ENCODE data around the gene MORN1.

MORN1 gene

DNA sequence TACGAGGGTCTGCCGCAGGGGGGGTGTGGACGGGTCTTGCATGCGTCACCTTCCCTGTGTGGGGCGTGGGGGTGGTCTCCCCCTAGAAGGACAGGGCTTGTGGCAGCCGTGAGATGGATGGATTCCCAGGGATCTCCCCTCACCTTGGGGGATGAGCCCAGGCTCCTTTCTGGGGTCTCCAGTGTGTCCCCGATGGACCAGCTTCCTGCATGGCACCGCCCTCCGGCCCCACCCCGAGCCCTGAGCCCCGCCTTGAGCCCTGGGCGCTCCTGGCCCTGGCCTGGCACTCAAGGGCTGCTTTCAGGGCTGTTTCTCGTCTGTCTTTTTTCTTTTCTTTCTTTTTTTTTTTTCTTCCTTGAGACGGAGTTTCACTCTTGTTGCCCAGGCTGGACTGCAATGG lies 103.7 kb downstream of the MORN1 start:
- no peak for DNase-seq

DNA sequence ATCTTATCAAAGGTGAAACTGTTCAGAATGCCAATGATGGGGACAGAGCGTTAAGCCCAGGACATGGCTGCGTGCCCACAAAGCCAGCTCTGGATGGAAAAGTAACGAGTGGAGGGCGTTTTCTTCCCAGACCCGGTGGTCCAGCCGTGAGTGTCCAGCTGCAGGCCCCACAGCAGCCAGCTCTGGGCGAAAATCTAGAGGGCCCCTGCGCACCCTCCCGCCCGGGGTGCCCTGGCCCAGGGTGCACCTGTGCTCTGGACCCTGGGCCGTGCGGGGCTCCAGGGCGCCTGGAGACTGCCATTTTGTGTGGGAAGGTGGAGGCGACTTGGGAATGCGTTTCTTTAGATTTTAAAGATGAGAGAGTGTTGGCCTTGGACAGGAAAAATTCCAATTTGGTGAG lies 104.4 kb downstream of the MORN1 start:
- no peak for DNase-seq

DNA sequence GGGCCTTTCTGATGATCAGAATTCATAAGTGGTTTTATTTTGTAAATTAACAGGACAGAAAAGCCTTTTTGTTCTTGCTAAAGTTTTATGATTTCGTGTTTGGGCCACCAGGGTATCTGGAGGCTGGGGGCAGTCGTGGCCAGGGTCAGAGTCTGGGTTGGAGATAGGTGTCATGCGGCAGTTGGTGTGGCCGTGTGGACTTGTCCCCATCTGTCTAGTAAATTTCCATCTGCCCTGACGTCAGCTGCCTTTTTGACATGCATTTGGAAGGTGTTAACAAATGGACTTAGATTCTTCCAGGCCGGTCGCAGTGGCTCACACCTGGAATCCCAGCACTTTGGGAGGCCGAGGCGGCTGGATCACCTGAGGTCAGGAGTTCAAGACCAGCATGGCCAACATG lies 106.4 kb downstream of the MORN1 start:
- DNase-seq = no peak

DNA sequence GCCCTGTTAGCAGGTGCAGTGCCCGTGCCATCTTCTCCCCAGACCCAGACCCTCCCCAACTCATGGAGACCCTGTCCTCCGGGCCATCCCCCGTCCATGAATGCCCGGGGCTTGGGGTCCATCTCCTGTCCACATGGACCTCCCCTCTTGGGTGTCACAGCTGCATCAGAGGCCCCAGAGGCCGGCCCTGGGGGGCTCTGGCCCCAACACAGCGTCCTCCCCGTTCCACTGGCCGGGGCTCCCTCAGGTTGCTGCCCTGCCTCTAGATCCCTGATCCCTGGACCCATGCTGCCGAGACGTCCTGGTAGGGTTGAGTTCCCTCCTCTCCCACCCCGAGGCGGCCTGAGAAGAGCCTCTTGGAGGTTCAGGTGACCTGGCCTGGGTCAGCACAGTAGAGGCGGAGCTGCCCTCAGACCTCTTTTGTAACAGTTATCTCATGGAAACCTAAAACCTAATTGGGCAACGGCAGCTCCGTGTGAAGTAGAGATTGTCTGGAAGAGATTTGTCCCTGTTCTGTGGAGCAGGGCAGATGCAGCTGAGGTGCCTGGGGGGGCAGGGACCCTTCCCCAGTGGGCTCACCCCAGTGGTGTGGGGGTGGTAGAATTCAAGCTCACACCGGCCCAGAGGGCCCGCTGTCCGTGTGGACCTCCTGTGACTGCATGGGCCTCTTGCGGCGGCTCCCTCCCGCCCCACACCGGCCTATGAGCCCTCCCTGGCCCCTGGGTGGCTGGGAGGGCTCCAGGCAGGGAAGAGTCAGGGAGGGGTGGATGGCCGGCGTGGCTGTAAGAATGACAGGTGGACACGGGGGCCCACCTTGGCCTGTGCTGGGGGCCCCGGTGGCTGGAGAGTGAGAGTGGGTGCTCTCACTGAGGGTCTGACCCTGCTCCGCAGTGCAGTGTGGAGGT lies 107.1 kb downstream of the MORN1 start:
- DNase-seq = no peak

DNA sequence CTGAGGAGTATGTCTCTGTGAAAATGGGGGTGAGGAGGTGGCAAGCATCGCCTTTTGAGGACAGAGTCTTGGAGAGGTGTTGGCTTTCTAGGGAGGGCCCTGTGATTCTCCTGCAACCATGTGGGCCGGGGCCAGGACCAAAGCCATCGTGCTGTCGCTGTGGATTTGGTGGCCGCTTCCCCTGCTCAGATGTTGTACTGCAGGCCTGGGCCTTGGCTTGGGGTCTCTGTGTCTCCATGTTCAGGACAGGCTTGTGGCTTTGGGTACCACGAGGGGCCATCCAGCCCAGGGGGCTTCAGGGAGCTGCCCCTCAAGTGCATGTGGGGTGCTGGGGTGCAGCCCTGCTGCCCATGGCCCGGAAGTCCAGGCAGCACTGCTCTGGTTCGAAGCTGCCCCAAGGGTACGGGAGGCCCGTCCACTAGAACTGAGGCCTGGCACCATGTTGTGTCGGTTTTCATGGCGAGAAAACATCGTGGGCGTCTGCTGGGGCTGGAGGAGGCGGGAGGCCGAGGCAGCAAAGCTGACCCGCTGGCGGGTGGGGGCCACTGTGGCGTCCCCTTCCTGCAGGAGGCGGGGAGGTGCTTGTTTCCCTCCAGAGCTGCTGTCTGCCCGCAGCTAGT lies 107.9 kb downstream of the MORN1 start:
- no peak for DNase-seq

DNA sequence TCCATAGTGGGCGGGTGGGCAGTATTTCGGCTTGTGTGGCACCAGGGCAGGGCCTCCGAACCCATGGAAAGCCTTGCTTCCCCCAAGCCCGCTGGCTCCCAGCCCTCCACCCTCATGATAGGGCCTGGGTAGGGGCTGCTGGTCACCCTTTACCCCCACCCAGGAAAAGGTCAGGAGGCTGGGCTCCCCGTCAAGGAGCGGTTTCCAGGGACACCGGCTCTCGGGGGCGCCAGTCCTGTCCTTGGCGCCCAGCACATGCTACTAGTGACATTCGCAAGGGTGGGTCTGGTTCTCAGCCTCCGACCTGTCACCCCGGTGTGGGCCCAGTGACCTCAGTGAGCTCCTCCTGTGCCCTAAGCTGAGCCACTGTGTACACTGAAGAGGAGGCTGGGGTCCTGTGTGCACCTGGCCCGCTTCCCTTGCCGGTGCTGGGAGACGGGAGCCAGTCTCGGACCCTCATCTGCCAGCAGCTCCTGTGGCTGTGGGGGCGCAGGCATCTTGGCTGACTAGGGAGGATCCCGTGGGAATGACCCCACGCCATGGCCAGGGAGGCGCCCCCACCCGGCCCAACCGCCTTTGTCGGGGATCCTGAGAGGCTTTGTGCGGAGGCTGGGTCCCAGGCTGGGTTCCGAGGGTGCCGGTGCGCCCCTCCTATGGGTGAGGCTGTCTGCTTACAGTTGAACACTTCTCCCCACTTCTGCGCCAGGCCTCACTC lies 108.6 kb downstream of the MORN1 start:
- DNase-seq = no peak

DNA sequence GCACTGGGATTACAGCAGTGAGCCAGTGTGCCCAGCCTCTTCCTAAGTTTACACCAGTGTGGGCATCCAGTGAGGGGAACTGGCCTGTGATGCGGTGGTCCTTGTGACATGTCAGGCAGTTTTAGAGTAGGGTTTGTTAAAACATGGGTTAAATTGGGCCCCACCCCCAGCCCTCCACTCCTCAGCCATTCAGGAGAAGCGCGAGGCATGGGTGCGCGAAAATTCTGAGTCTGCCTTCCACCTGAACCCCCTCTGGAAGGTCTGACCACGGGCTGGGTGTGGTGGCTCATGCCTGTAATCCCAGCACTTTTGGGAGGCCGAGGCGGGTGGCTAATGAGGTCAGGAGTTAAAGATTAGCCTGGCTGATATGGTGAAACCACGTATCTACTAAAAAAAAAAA lies 111.5 kb downstream of the MORN1 start:
- DNase-seq = no peak

DNA sequence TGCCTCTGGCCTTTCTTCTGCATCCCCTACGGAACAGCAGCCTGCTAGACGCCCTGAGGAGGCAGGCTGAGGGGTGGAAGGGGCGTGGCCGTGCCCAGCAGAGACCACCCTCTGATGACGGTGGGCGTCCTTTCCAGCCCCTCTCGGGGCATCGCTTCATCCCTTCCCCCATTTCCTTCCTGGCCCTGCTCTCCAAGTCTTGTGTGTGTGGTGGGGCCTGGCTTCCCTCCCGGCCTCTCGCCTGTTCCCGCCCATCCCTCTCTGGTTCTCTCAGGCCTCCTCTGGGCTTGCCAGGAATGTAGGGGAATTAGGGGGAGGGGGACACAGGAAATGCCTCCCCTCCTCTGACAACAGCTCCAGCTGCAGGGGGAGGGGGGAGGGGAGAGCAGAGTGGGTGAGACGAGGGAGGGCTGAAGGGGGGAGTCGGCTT lies 112.1 kb downstream of the MORN1 start:
- DNase-seq = no peak

DNA sequence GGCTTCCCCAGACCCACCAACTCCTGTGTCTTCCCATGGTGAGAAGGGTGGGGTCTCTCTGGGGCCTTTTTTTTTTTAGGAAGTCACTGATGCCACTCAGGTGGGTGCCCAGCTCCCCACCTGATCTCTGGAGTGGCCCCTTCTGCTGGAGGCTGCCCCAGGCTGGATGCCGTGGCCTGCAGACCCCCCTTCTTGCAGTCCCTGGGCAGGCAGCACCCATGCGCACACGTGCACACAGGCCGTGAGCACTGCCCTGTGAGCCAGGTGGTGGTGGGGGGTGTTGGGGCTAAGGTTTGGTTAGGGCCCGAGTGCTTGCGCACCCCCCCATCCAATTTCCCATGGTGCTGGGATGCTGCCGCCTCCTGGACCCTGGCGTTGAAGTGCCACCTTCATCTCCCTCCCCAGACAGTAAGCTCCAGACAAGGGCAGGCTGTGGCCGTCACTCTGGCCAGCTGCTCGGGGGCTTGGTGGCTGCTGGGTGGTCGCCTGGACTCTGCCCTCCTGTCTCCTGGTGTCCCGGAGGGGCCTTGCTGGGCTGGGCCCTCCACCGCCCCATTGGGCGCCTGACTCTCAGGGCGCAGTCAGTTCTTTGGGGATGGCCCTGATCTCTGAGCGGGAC lies 112.7 kb downstream of the MORN1 start:
- no peak for DNase-seq

DNA sequence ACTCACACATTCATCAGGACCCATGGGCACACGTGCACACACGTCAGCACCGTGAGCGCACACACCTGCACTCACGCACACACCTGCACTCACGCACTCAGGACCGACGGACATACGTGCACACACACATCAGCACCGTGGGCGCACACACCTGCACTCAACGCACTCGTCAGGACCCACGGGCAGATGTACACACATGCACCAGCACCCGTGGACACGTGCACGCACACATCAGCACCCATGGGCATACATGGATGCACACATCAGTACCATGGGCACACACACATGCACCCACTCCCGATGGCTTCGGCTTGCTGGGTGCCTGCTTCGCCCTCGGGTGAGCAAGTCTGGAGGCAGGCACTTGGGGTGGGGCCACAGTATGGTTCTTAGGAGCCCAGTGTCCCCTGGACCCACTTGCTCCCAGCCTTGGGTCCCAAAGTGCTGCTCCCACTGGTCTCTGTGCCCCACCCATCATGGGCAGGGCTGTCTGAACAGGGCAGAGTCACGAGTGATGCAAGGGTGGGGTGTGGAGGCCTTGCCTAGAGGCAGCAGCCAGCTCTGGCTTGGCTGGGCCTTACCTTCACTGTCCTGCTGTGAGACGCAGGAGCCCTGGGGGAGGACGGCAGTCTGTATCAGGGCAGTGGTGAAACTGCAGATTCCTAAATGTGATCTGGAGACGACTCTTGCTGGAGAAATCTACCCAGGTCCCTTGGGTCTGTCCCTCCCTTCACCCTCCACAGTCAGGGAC lies 113.4 kb downstream of the MORN1 start:
- DNase-seq = no peak

DNA sequence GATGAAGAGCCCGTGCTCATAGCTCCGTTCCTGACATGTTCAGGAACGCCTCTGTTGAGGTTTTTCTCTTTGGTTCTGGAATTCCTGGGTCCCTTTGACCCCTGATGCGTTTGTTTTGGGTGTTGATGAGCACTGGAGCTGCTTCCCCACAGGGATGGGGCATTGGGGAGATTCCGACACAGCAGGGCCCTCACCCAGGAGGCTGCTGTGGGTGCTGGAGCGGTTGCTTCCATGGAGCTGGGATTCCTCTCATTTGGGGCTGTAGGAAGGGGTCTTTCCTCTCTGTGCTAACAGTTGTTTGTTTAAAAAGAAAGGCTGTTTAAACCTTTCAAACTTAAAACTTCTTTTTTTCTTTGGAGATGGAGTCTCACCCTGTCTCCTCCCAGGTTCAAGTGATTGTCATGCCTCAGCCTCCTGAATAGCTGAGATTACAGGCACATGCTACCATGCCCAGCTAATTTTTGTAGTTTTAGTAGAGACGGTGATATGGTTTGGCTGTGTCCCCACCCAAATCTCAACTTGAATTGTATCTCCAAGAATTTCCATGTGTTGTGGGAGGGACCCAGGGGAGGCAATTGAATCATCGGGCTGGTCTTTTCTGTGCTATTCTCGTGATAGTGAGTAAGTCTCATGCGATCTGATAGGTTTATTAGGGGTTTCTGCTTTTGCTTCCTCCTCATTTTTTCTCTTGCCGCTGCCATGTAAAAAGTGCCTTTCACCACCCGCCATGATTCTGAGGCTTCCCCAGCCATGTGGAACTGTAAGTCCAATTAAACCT lies 114.4 kb downstream of the MORN1 start:
- no peak for DNase-seq

DNA sequence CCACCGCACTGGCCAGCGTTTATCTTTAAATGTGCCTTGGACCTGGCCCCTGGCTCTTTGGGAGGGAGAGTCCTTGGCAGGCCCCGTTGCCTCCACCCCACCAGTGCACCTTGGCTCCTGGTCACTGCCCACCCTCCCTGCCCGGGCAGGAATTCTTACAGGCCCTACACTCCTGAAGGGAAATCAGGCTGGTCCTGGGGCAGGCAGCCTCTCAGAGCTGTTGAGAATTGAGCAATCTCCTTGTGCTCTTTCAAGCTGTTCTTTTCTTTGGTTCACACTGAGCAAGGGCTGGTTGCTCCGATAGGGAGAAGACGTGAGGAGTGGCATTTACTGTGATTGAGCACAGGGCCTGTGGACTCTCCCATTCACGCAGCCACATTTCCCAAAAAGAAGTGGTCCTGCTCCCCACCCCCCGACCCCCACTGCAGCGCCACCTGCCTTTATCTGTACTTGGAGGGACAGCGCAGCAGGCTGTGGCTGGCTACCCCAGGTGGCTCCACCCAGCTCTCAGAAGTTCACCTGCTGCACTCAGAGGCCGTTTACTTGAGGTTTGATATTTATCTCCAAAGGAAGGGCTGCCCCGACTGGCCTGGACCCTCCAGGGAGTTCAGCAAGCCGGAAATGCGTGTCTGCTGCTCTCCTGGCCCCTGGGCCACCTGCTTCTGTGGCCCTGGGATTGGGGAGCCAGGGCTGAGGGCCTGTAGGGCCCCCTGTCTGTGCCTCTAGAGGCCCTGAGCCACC lies 115.4 kb downstream of the MORN1 start:
- no peak for DNase-seq

DNA sequence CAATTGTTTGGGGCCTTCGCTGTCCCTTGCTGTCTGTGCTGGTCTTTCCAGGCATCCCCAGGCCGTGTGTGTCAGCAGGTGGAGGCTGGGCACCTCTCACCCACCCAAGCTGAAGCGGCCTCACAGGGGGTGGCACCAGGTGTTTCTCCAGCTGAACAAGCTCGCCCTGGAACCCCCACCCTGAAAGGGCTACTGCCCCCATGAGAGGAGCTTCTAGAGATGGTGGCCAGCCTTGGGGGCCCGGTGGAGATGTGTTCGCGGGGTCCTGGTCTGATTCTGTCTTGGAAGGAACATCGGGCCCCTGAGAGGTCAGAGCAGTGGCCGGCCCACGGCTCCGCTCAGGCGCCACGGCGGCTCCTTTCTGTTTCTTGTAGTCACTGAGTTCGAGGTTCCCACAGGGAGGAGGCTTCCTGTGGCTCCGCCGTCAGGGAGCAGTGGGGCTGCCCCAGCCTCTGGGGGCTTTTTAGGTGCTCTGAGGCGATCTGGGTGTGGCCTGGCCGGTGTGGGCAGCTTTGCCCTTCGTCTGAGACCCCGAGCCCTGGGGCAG lies 116.4 kb downstream of the MORN1 start:
- DNase-seq = no peak

DNA sequence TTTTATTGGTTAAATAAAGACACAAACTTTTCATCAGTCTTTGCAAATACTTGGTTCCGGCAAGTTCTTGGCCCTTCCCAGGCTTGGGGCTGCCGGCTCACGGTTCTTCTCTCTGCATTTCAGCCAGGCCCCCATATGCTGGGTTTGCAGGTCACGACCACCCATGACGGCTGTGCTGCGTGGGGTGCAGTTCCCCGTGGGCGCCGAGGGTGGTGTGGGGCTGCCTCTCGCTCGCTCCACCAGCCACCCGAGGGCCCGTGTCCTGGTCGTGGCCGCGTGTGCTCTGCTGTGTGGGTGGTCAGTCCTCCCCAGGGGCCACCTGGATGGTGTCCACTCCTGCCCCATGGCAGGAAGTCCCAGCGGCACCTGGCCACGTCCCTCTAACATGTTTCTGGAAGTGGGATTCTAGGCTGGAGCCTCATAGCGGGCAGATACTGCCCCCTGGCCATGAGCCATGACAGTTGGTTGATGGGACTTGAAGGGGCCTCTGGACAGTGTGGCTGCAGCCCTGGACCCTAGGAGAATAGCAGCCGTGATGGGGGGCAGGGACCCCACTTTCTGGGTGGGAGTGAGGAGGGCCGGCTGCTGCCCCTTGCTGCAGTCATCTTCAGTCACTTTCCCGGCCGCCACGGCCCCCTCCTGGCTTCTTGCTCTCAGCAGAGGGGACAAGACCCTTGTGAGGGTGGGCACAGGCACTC lies 117.0 kb downstream of the MORN1 start:
- DNase-seq = no peak

DNA sequence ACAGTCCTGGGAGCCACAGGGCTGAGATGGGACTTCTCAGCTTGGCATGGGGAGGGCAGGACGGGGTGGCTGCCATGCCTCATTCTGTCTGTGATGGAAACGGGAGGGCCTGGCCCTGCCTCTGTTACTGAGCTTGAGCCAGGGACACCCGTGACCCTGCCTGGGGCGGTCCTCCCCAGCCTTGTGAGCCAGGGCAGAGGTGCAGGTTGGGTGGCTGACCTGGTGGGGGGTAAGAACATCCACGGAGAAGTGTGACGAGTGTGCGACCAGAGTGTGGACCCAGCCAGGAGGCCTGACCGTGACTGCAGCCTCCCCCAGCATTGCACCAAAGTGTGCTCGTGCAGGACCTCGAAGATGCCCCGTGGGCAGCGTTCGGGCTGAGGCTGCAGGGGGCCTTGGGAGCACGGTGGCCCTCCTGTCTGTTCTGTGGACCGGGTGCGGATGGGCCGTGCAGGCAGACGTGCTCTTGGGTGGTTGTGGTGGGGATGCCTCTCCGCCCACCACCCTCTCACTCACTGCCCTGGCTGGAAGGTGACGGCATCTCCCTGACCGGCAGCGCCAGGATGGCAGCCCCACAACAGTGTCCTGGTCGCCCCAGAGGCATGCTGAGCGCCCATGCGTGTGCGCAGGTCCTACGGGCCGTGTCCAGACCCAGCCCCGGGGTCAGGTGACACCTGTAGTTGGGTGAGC lies 117.8 kb downstream of the MORN1 start:
- DNase-seq = no peak

DNA sequence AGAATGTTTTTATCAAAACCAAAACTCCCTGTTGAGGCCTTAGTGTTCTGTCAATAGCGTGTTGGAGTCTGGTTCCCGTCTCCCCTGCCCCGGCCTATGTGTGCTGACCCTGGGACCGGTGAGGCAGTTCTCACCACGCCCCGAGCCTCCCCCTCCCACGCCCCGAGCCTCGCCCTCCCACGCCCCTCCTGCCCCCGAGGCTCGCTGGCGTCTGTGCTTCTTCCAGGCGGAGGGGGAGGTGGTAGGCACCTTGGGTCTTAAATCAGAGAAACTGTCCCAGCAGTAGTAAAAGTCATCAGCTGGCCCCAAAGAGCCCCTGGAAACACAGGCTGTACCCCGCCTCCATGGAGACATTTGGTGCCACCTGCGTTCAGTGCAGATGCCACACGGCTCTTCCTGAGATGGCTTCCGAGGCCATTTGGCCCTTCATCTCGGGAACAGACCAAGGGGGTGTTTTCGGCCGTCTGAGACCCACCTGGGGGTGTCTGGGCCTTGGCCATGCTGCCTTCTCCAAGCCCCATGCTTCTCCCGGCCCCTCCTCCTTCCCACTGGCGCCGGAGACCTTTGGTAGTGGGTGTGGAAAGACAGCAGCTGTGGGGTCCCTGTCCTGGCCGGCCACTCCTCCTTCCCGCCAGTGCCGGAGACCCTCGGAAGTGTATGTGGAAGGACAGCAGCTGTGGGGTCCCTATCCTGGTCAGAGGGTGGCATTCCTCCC lies 118.5 kb downstream of the MORN1 start:
- no peak for DNase-seq

DNA sequence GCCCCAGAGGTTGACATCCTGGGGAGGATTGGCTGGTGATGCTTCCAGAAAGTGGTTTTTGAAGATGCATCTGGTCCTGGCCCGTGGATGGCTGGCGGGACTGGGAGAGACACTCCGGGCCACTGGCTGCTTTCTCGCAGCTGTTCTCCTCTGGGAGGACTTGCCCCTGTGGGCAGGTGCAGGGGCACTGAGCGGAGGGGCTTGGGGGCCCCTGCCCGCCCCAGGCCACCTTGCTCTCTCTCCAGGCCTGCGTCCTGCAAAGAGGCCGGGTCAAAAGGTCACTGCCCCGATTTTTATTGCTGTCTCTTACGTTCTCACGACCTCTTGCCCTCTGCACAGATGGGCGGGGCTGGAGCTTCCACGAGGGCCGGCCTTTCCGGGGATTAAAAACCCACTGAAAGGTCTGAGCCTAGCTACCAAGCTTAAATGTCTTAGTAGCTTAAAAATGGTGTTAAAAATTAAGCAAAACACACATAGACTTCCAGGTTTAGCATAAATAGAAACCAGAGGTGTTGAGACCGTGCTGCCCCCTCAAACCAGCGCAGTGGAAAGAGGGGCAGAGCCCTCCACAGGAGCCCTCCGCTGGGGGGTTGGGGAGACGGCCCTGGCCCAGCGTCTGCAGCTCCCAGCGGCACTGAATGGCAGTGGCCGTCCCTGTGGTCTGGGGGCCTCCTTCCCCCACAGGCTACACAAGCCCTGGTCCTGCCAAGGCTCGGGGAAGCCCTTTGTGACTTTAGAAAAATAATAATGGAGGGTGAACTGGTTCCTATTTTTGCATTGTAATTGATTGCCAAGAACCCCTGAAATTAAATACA lies 119.3 kb downstream of the MORN1 start:
- DNase-seq = no peak
